ENCODE measurements around the gene TNFRSF18.
"Not testable (repeated sequence)": the region's sequence is repeated elsewhere in the genome, so short reads cannot be mapped to it uniquely, and the experiment has no call there.

TNFRSF18 gene, protein sequence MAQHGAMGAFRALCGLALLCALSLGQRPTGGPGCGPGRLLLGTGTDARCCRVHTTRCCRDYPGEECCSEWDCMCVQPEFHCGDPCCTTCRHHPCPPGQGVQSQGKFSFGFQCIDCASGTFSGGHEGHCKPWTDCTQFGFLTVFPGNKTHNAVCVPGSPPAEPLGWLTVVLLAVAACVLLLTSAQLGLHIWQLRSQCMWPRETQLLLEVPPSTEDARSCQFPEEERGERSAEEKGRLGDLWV

DNA sequence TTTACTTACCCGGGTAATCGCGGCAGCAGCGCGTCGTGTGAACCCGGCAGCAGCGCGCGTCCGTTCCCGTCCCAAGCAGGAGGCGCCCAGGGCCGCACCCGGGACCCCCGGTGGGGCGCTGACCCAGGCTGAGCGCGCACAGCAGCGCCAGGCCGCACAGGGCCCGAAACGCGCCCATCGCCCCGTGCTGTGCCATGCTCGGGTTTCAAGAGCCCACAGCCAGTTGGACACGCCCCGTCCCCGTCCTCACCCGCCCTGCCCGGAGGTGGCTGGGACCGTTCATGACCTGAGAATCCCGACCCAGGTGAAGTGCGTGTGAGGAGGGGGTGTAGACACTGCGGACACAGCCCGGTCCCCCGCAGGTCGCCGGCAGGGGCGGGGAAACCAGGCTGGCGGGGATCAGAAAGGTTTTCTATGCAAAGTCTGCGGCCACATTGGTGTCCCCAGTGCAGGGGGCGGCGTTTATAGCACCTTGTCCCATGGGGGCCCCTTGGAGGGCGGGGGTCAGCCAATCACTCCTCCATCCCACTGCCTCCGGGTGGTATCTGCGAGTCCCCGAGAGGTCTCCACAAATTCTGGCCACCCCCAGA is at the start of gene TNFRSF18:
Gene TNFRSF18, minus strand, starts transcription at position 217 of the 590 bp plus-strand sequence. Its CDS starts 21 bp downstream, at position 196.
- no peak for DNase-seq (ENCODE audit: low read depth in 2 of 2)

DNA sequence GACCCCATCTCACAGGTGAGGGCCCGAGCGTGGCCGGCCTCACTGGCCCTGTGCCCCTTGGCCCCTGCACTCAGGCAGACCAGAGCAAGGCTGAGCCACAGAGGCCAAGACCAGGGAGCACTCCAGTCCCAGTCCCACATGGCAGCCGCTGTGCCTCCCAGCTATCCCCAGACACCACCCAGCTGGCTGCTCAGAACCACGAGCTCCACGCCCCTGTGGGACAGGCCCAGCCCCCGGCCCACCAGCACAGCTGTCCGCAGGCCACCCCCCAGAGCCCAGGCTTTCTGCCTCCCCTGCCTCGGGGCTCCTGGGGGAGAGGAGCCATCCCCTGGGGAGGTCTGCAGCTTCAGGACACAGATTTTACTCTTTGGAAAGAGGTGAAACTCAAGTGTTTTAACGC is 49.2 kb upstream of the TNFRSF18 start:
- no peak for DNase-seq (ENCODE audit: low read depth in 2 of 2)

DNA sequence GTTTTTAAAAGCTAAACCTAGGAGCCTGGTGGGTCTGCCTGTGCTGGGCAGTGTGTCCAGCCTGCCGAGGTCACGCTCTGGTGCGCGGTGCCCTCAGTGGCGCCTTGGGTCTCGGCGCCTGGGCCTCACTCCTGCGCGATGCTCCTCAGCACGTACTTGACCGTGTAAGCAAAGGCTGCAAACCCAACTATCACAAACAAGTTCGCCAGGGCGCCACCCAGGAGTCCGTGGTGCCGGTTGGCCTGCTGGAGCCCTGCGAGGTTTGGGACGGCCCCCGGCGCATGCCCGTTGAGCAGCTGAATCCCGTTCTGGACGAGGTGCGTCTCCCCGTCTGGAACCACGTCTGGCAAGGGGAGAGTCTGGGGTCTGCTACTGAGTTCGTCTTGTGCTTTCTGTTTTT is 48.7 kb upstream of the TNFRSF18 start:
- no peak for DNase-seq (ENCODE audit: low read depth in 2 of 2)

DNA sequence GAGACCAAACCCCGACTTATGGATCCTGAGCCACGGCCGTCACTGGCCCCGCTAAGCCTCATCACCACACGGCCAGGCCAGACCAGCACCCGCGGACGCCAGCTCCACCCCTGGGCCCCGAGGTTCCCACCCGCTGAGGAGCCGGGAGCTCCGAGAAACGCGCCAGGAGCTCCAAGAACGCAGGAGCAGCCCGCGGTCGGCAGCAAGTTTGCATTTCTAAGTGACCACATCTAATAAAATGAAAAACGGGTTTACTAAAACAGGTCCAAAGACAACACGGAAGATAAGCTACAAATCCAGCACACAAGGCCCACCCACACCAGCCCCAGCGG is 48.2 kb upstream of the TNFRSF18 start:
- DNase-seq (ENCODE audit: low read depth in 2 of 2): no peak

DNA sequence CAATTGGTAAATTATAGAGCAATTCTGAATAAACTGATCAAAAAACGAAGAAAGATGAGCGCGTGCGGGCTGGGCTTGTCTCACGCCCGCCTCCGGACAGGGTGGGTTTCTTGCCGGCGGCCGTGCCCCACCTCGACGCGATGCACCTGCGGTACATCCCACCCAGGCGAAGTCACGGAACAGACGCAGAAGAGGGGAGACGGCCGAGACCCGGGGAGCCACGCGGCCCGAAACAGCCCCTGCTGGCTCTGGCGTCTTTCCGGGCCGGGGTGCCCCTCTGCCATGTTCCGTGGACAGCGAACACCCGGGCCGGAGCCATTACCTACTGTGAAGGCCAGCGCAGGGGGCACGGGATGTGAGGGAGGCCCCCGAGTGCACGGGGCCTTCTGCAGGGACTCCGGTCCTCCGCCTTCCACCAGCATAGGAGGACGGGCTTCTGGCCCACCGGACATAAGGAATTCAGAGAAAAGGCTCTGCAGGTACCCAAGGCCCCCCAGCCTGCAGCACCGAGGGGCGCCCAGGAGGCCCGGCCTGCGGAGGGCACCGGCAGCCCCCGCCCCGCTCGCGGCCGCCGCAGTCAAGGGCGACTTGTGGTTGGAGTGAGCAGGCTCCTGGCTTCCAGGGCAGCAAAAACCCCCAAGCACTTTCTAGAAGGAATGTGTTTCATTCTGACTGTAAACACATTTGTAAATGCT is 47.7 kb upstream of the TNFRSF18 start:
- DNase-seq (ENCODE audit: low read depth in 2 of 2): no peak

DNA sequence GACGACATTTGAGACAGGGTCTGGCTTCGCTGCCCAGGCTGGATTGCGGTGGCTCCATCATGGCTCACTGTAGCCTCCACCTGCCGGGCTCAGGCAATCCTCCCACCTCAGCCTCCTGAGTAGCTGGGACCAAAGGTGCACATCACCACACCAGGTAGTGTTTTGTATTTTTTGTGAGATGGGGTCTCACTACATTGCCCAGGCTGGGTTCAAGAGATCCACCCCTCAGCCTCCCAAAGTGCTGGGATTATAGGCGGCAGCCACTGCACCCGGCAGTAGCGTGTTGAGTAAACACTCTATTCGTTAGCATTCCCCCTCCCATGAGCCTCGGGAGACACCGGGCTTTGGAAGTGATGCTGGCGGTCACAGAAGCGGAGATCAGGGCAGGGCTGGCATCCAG is 46.9 kb upstream of the TNFRSF18 start:
- DNase-seq (ENCODE audit: low read depth in 2 of 2): no peak

DNA sequence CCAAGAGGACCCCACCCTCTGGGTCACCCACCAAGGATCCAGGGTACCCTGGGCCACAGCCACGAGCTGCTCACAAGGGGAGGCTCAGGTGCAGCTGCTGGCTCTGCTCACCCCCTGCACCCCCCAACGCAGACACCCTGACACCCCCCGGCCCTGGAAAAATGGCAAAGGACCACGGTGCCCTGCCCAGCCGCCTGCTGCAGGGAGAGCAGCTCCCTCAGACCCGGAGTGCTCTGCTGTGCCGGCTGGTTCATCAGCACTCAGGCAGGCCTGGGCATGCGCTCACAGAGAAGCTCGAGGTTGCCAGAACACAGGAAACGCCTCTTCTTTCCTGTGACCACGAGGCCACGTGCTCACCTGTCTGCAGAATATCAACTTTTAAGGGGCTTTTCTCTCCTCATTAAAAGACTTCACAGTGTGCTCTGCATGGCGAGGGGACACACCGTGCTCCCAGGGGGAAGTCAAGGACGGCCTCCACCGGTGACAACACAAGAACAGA is 44.4 kb upstream of the TNFRSF18 start:
- DNase-seq (ENCODE audit: low read depth in 2 of 2): peak; percentile 53 to 59

DNA sequence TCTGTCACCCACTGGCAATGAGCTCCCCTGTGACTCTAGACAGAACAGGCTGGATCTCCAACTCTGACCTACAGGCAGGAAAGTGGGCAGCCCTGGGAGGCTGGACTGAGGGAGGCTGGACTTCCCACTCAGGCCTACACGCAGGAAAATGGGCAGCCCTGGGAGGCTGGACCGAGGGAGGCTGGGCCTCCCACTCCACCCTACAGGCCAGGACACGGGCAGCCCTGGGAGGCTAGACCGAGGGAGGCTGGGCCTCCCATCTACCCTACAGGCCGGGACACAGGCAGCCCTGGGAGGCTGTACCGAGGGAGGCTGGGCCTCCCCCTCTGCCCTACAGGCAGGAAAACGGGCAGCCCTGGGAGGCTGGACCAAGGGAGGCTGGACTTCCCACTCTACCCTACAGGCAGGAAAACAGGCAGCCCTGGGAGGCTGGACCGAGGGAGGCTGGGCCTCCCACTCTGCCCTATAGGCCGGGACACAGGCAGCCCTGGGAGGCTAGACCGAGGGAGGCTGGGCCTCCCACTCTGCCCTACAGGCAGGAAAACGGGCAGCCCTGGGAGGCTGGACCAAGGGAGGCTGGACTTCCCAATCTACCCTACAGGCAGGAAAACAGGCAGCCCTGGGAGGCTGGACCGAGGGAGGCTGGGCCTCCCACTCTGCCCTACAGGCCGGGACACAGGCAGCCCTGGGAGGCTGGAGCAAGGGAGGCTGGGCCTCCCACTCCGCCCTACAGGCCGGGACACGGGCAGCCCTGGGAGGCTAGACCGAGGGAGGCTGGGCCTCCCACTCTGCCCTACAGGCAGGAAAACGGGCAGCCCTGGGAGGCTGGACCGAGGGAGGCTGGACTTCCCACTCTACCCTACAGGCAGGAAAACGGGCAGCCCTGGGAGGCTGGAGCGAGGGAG is 41.9 kb upstream of the TNFRSF18 start:
- not testable (repeated sequence) for DNase-seq (ENCODE audit: low read depth in 2 of 2)

DNA sequence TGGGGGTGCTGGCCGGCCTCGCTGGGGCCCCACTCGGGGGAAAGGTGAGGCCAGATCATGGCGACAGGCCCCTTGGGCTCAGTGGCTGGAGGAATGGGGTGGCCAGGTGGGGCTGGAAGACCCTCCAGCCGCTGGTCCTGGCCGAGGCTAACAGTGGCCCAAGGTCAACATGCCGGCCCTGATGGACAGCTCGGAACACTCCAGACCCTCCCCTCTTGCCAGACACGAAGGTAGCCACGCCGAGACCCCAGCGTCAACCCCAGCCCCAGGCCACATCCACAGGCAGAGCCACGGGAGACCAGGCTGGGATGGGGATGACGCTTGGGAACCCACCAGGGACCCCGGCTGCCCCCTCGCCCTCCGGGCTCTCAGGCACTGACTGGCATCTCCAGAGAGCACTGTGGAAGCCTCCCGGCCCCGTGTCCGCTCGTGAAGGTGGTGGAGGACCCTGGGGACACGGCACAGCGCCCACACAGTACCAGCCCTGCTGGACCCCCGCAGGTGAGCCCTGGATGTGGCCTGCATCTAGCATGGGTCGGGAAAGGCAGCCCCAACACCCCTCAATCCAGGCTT is 41.0 kb upstream of the TNFRSF18 start:
- DNase-seq (ENCODE audit: low read depth in 2 of 2): no peak

DNA sequence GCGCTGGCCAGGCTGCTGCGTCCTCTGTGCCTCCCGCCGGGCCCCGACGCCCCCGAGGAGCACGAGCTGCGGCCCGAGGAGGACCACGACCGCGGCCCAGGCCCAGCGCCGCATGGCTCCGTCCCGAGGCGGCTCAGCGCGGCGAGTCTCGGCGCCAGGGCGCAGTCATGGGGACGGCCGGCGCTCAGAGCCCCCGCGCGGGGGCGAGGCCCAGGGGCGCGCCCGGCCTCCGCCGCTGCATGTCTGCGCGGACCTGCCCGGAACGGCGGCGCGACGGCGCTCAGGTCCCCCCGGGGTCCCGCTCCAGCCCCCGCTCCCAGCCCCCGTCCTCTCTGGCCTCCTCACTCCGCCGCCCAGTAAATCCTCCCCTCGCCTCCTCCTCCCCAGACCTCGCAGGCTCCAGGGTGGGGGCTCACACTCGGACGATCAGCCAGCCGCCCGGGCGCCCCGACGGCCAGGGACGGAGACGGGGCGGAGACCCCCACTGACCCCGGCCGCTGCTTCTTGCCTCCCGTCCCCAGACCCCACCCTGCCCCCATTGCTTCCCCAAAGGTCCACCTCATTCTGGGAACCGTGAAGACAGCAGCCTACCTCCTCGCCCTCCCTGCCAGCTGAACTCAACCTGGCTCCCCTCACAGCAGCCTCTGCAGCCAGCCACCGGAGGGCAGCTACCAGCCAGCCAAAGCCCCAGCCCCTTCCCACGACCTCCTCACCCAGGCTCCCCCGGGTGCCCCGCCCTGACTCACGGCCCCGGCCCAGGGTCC is 40.4 kb upstream of the TNFRSF18 start, which contains the start of gene C1QTNF12:
Gene C1QTNF12, minus strand, starts transcription at position 146 of the 764 bp plus-strand sequence. Its CDS starts 32 bp downstream, at position 114.
- no peak for DNase-seq (ENCODE audit: low read depth in 2 of 2)

DNA sequence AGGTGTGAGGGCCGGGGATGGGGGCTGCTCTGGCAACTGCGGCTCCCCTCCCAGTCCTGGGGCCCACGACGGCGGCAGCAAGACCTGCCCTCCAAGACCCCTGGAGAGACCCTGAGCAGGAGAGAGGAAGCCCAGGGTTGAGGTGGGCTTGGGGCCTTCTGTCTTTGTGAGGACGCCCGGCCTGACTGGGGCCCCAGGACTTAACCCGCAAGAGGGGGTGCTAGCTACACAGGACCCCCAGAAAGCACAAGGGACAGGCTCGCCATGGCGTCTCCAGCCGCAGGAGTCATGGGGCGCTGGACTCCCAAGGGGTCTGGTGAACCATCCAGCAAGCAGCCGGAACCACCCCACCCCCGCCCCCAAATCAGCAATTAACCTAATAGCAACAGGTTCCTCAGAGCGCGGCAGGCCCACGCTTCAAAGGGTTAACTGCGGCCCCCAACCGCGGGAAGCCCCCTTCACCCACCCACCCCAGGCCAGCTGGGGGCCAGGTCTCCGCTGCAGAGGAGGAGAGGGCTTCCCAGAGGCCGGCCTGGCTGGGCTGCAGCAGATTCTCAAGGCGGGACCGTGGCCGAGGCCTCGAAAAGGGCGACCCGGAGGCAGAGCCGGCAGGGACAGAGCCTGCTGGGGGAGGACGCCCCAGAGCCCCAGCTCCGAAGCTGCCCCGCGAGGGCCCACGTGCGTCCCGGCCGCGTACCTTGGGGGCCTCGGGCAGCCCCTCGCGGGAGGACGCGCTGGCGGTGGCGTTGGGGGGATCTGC is 39.6 kb upstream of the TNFRSF18 start:
- no peak for DNase-seq (ENCODE audit: low read depth in 2 of 2)

DNA sequence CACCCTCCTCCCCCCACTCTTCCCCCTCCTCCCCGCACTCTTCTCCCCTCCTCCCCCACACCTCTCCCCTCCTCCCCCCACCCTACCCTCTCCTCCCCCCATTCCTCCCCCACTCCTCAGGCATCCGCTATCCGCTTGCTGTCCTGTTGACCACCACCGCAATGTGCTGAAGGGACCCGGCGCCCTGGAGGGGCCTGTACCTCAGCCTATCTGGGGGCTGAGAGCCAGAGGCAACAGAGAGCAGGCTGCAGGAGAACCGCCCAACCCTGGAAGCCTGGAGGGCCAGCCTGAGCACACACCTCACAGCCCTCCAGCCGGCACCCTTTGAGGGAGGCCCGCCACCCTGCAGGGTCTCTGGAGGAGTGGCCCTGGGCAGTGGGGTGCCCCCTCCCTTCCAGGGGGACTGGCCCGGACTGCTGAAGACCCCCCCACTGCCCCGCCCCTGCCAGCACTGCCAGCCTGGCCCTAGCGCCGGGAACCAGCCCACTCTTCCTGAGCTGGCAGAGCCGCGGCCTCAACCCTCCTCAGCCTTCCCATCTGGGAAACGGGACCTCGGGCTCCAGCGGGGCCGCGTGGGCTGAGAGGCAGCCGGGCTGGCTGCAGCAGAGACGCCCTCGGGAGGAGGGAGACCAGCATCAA is 38.9 kb upstream of the TNFRSF18 start:
- DNase-seq (ENCODE audit: low read depth in 2 of 2): no peak

DNA sequence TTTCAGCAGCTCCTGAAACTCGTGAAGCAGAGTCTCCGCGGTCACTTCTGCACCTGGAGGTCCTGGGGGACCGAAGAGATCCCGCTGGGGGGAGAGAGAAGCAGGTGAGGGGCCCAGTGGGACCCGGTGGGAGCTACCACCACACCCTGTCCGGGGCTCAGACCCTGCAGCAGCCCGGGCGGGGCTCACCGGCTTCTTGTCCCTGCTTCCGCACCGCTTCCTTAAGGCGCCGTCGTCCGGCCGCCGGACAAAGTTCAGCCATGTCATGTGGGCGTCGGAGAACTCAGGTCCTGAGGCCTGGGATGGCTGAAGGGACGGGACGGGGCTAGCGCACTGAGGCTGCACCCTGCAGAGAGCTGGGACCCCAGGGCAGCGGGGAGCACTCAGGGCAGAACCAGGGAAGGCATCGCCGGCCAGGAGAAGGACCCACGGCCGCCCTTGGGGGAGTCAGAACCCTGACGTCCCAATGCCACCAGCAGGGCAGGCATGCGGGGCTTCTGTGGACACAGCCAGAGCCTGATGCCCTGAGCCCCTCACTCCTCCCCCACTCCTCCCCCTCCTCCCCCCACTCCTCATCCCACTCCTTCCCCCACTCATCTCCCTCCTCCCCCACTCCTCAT is 37.9 kb upstream of the TNFRSF18 start:
- DNase-seq (ENCODE audit: low read depth in 2 of 2): no peak

DNA sequence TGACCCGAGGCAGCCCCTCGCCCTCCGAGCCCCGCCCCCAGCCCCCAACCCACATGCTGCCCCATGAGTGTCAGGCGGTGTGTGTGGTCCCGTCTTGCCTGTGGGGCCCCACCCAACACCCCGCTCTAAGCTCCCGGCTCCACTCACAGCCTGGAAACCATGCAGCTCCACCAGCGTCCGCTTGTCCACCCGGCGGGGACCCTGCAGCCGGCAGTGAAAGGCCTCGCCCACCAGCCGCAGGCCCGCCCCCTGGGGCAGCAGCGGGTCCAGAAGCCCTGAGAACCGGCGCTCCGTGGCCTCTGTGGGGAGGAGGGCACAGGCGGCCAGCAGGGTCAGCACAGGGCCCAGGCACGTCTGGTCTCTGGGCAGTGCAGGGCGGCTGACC is 37.4 kb upstream of the TNFRSF18 start:
- no peak for DNase-seq (ENCODE audit: low read depth in 2 of 2)

DNA sequence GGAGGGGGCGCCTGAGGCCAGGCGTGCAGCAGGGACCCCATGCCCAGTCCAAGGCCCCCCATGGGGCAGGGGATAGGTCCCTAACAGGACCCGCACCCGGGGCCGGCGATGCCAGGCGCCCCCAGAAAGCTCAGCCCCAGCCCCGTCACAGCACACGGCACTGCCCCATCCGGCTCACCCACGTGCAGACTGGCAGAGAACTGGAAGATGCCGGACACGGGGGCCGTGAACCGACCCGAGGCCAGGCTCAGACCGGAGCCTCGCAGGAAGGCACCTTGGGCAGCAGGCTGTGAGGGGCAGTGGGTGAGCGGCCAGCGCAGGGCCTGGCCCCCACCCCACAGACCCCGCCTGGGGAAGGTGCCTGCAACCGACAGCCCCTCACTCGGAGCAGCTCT is 36.9 kb upstream of the TNFRSF18 start:
- no peak for DNase-seq (ENCODE audit: low read depth in 2 of 2)

DNA sequence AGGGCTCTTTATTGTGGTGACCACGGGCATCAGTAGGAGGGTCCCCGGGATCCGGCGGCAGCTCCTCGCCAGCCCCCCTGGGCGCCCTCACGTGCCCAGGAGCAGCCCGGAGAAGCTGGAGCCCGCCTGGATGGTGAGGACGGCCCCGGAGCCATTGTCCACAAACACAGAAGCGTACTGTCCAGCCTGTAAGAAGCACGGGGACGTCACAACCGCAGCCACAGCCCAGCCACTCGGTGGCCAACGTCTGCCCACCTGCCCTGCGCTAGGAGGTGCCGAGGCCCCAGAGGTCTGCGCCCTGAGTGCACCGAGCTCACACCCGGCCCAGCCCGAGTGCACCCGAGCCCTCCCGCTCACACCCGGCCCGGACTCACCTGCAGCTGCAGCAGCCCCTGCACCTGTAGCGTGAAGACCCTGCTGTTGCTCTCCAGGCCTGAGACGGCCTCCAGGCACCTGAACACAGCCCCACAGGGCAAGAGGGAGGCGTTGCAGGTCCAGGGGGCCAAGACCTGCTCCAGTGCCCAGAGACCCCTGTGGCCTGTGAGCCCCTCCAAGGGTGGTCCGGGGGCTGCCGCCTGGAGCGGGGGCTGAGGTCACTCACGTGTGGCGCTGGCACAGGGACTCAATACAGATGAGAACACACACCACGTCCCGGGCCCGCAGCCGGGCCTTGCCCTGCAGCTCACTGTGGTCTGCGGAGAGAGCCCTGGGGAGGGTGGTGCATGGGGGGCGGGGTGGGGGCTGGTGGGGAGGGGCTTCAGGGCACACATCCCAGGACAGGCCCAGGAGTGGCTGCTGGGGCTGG is 36.3 kb upstream of the TNFRSF18 start:
- DNase-seq (ENCODE audit: low read depth in 2 of 2): no peak

DNA sequence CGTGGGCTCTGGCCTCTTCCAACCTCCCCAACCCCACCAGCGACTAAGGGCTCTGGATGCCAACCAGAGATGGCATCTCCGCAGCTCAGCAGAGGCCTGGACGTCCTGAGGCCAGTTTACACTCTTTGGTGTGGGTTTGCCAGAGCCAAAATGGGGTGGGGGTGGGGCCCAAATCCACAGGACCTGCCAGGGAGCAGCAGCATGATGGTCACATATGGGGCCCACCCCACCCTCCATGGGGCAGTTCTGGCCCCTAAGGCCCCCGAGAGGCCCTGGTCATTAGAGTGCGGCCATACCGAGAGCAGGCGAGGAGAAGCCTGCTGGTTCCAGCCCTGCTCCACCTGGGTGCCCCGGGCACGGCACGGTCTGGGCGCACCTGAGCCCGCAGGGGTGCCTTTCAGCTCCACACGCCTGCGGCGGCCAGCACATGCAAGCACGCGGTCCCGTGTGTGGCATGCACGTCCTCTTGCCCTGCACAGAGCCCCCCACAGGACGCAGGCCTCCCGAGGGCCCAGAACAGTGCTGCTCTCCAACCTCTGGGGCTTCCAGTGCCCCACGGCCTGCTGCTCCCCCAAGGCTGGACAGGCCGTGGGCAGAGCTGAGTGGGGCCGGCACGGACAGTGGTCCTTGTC is 35.3 kb upstream of the TNFRSF18 start:
- DNase-seq (ENCODE audit: low read depth in 2 of 2): no peak
